GM19372 (cell line): ENCODE results near the gene SAMD3.
"Not testable (repeated sequence)": the region's sequence is repeated elsewhere in the genome, so short reads cannot be mapped to it uniquely, and the experiment has no call there.

ENCODE experiments used
- ATAC-seq: cut with Tn5 transposase; IDR thresholded peaks from one replicate; pipeline ENCODE4 v1.9.1; 2021; ENCODE audit warnings: mild to moderate bottlenecking, low read depth, moderate library complexity; ENCODE audit not compliant: unreplicated experiment

SAMD3 gene

GRCh38 chr6:130138116-130138908, 84.4 kb downstream of the SAMD3 start:
- ATAC-seq, result no peak

GRCh38 chr6:130136798-130137197, 86.0 kb downstream of the SAMD3 start:
- ATAC-seq, result no peak

- ATAC-seq, result no peak
Observed at GRCh38 chr6:130134582-130134981, 88.2 kb downstream of the SAMD3 start.

GRCh38 chr6:130132286-130132701, 90.5 kb downstream of the SAMD3 start:
- ATAC-seq, result no peak

- ATAC-seq, result no peak
Observed at GRCh38 chr6:130129762-130130246, 92.9 kb downstream of the SAMD3 start.

GRCh38 chr6:130128326-130128725, 94.4 kb downstream of the SAMD3 start:
- no peak for ATAC-seq

GRCh38 chr6:130127195-130127594, 95.6 kb downstream of the SAMD3 start:
- ATAC-seq, result no peak

- ATAC-seq, result no peak
Observed at GRCh38 chr6:130122243-130122642, 100.5 kb downstream of the SAMD3 start.

GRCh38 chr6:130120731-130121130, 102.0 kb downstream of the SAMD3 start:
- no peak for ATAC-seq

GRCh38 chr6:130119211-130119610, 103.5 kb downstream of the SAMD3 start:
- no peak for ATAC-seq

- no peak for ATAC-seq
Observed at GRCh38 chr6:130118236-130118635, 104.5 kb downstream of the SAMD3 start.

GRCh38 chr6:130117187-130117701, 105.5 kb downstream of the SAMD3 start:
- not testable (repeated sequence) for ATAC-seq

GRCh38 chr6:130116273-130116672, 106.5 kb downstream of the SAMD3 start:
- no peak for ATAC-seq

GRCh38 chr6:130115036-130115435, 107.7 kb downstream of the SAMD3 start:
- ATAC-seq, result no peak

- no peak for ATAC-seq
Observed at GRCh38 chr6:130113201-130113710, 109.5 kb downstream of the SAMD3 start.

GRCh38 chr6:130111031-130111430, 111.7 kb downstream of the SAMD3 start:
- ATAC-seq, result no peak

GRCh38 chr6:130107710-130108109, 115.0 kb downstream of the SAMD3 start:
- no peak for ATAC-seq

- ATAC-seq, result peak; percentile 88
Observed at GRCh38 chr6:130105996-130106704, 116.6 kb downstream of the SAMD3 start.

GRCh38 chr6:130099119-130099518, 123.6 kb downstream of the SAMD3 start:
- ATAC-seq, result no peak

GRCh38 chr6:130098317-130098716, 124.4 kb downstream of the SAMD3 start:
- no peak for ATAC-seq
